H9 (cell line): ENCODE data around the gene TPBGL. TPM values are rescaled to one million over a fixed set of nuclear protein-coding genes. Genes with fewer than 3 reads are reported as not detected.

Experiments
- DNase-seq: peaks from one replicate; pipeline ENCODE4 v3.0.0-alpha.2; 2017
- H2AFZ ChIP-seq: one replicate; pipeline ENCODE4 v1.6.1; 2013; ENCODE audit warnings: mild to moderate bottlenecking, low read length, control low read depth, moderate library complexity
- H2AK5ac ChIP-seq: 2 replicates; pipeline ENCODE4 v1.6.1; 2013; ENCODE audit warnings: low read length, control low read depth, mixed read lengths; ENCODE audit not compliant: insufficient read length
- H2BK120ac ChIP-seq: one replicate; pipeline ENCODE4 v1.6.1; 2013; ENCODE audit warnings: low read depth, mild to moderate bottlenecking, low read length, control low read depth, inconsistent platforms; ENCODE audit not compliant: poor library complexity, severe bottlenecking
- H2BK12ac ChIP-seq: 2 replicates; pipeline ENCODE4 v1.6.1; 2013; ENCODE audit warnings: low read length, control low read depth, mixed read lengths, low read depth; ENCODE audit not compliant: insufficient read length
- H2BK15ac ChIP-seq: 2 replicates; pipeline ENCODE4 v1.6.1; 2013; ENCODE audit warnings: low read depth, low read length, control low read depth
- H2BK20ac ChIP-seq: one replicate; pipeline ENCODE4 v1.6.1; 2013; ENCODE audit warnings: low read depth, mild to moderate bottlenecking, low read length, control low read depth, inconsistent platforms; ENCODE audit not compliant: poor library complexity, severe bottlenecking
- H2BK5ac ChIP-seq: 2 replicates; pipeline ENCODE4 v1.6.1; 2013; ENCODE audit warnings: low read length, control low read depth, mixed read lengths; ENCODE audit not compliant: insufficient read length
- H3K14ac ChIP-seq: 2 replicates; pipeline ENCODE4 v1.6.1; 2013; ENCODE audit warnings: low read length, control low read depth; ENCODE audit not compliant: insufficient read depth
- H3K18ac ChIP-seq: 2 replicates; pipeline ENCODE4 v1.6.1; 2013; ENCODE audit warnings: low read depth, mild to moderate bottlenecking, mixed read lengths, low read length, control low read depth; ENCODE audit not compliant: insufficient read length
- H3K23ac ChIP-seq: 2 replicates; pipeline ENCODE4 v1.6.1; 2013; ENCODE audit warnings: low read length, control low read depth, mixed read lengths, low read depth; ENCODE audit not compliant: insufficient read length
- H3K23me2 ChIP-seq: 2 replicates; pipeline ENCODE4 v1.6.1; 2013; ENCODE audit warnings: low read depth, mild to moderate bottlenecking, mixed read lengths, low read length, control low read depth; ENCODE audit not compliant: insufficient read length, poor library complexity, severe bottlenecking
- H3K27ac ChIP-seq: 2 replicates; pipeline ENCODE4 v1.5.1; 2013; ENCODE audit warnings: low read length, control low read depth, mixed read lengths, low read depth; ENCODE audit not compliant: insufficient read length
- H3K27me3 ChIP-seq: 2 replicates; pipeline ENCODE4 v1.6.1; 2013; ENCODE audit warnings: low read length, control low read depth, inconsistent platforms; ENCODE audit not compliant: insufficient read depth
- H3K4ac ChIP-seq: 2 replicates; pipeline ENCODE4 v1.6.1; 2013; ENCODE audit warnings: low read depth, mild to moderate bottlenecking, control low read depth, inconsistent platforms, low read length, moderate library complexity
- H3K4me1 ChIP-seq: 2 replicates; pipeline ENCODE4 v1.6.1; 2013; ENCODE audit warnings: low read length, control low read depth, inconsistent platforms; ENCODE audit not compliant: insufficient read depth
- H3K4me2 ChIP-seq: 2 replicates; pipeline ENCODE4 v1.6.1; 2013; ENCODE audit warnings: low read length, control low read depth, mixed read lengths; ENCODE audit not compliant: insufficient read length, insufficient read depth
- H3K56ac ChIP-seq: 2 replicates; pipeline ENCODE4 v1.6.1; 2013; ENCODE audit warnings: low read depth, mild to moderate bottlenecking, mixed read lengths, low read length, control low read depth; ENCODE audit not compliant: insufficient read length
- H3K79me1 ChIP-seq: 2 replicates; pipeline ENCODE4 v1.6.1; 2013; ENCODE audit warnings: low read depth, mild to moderate bottlenecking, moderate library complexity, low read length, control low read depth, inconsistent platforms; ENCODE audit not compliant: insufficient read depth, poor library complexity, severe bottlenecking
- H3K79me2 ChIP-seq: 2 replicates; pipeline ENCODE4 v1.6.1; 2013; ENCODE audit warnings: low read length, control low read depth, inconsistent platforms; ENCODE audit not compliant: insufficient read depth
- H3K9ac ChIP-seq: 2 replicates; pipeline ENCODE4 v1.6.1; 2013; ENCODE audit warnings: low read length, control low read depth, mixed read lengths; ENCODE audit not compliant: insufficient read length; ENCODE audit errors: extremely low read depth
- H3K9me3 ChIP-seq: one replicate; pipeline ENCODE4 v1.6.1; 2013; ENCODE audit warnings: low read depth, low read length, inconsistent platforms; ENCODE audit not compliant: control insufficient read depth
- H3T11ph ChIP-seq: one replicate; pipeline ENCODE4 v1.6.1; 2013; ENCODE audit warnings: mild to moderate bottlenecking, low read length, control low read depth, inconsistent platforms
- H4K20me1 ChIP-seq: one replicate; pipeline ENCODE4 v1.6.1; 2013; ENCODE audit not compliant: control insufficient read depth, insufficient read length, insufficient read depth
- H4K5ac ChIP-seq: 2 replicates; pipeline ENCODE4 v1.6.1; 2013; ENCODE audit warnings: low read depth, mild to moderate bottlenecking, mixed read lengths, low read length, control low read depth; ENCODE audit not compliant: insufficient read length
- H4K8ac ChIP-seq: replicated peaks from 2 replicates; pipeline ENCODE4 v1.6.1; 2013; ENCODE audit warnings: low read length, control low read depth, mixed read lengths, low read depth; ENCODE audit not compliant: insufficient read length
- H4K91ac ChIP-seq: 2 replicates; pipeline ENCODE4 v1.6.1; 2013; ENCODE audit warnings: low read depth, mild to moderate bottlenecking, moderate library complexity, mixed read lengths, low read length, control low read depth; ENCODE audit not compliant: insufficient read length
- H3K27ac Mint-ChIP-seq, 3 experiments: 2 replicates in 2 of 3; 3 replicates in 1 of 3; pipeline ENCODE4 v1.8.0; 2020 to 2021; ENCODE audit warnings: mixed read lengths in 3 of 3, mild to moderate bottlenecking in 1 of 3, moderate library complexity in 1 of 3
- H3K27me3 Mint-ChIP-seq: 2 replicates; pipeline ENCODE4 v1.8.0; 2021; ENCODE audit warnings: low read depth, mild to moderate bottlenecking, moderate library complexity, mixed read lengths
- H3K36me3 Mint-ChIP-seq, 3 experiments: 2 replicates in 2 of 3; 3 replicates in 1 of 3; pipeline ENCODE4 v1.8.0; 2020 to 2021; ENCODE audit warnings: low read depth in 3 of 3, mixed read lengths in 3 of 3; ENCODE audit not compliant: insufficient read depth in 1 of 3
- H3K4me1 Mint-ChIP-seq, 2 experiments: 2 replicates each; pipeline ENCODE4 v1.8.0; 2020; ENCODE audit warnings: mixed read lengths in 2 of 2
- H3K4me3 Mint-ChIP-seq, 2 experiments: 2 replicates in 1 of 2; 3 replicates in 1 of 2; pipeline ENCODE4 v1.8.0; 2020 to 2021; ENCODE audit warnings: mild to moderate bottlenecking in 2 of 2, mixed read lengths in 2 of 2, moderate library complexity in 1 of 2
- H3K9me3 Mint-ChIP-seq, 2 experiments: 2 replicates in 1 of 2; 3 replicates in 1 of 2; pipeline ENCODE4 v1.8.0; 2020; ENCODE audit warnings: mild to moderate bottlenecking in 2 of 2, mixed read lengths in 2 of 2, moderate library complexity in 1 of 2
- WGBS: extraction: QIAGEN DNeasy Blood & Tissue Kit; methylation state at CpG from one replicate; pipeline ENCODE4 v1.1.7; 2013; ENCODE audit warnings: missing lambda C conversion rate, low lambda C conversion rate, mixed read lengths; ENCODE audit not compliant: insufficient read length; ENCODE audit errors: extremely low coverage; 5-methylcytosine and 5-hydroxymethylcytosine counted together
- total RNA-seq: library from RNA; stranded (reverse); gene quantifications from 2 replicates; pipeline ENCODE4 v1.2.1, GENCODE V29; 2021
- TF ChIP-seq, protein P1 (sequence below): fragments of 200-600 bp; sonication (generic); conservative IDR thresholded peaks from 3 replicates; pipeline ENCODE4 v1.8.0; 2021; ENCODE audit warnings: antibody characterized with exemption, mild to moderate bottlenecking

TPBGL gene
- total RNA-seq, 1 experiment from 2014 or later, result 0.61 TPM

DNA sequence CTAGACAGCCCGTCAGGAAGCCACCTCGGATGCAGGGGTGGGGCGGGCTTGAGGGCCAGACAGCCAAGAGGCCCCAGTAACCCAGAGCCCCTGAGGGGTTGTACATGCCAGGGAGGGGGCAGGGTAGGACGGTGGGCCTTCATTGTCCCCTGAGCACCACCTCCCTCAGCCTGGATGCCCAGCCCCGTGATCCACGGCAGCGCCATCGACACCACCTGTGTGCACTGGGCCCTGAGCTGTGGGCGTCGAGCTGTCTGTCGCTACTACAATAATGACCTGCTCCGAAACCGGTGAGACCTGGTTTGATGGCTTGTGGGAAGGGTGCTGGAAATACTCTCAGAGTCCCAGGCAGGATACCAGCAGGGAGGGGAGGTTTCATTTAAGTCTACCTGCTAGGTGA, 37.4 kb upstream of the TPBGL start:
- no peak overlapping the region for H3K27ac ChIP-seq
- H3K18ac ChIP-seq, result no peak overlapping the region
- no peak overlapping the region for H2BK15ac ChIP-seq
- H3K27me3 ChIP-seq, result no peaks in the 10 kb centered on the region
- peaks cover 6% of the 10 kb centered on the region; the same call in 1 of the 2 replicates for H3K4me1 ChIP-seq
- no peak overlapping the region for H3K14ac ChIP-seq
- TF ChIP-seq, protein P1, sequence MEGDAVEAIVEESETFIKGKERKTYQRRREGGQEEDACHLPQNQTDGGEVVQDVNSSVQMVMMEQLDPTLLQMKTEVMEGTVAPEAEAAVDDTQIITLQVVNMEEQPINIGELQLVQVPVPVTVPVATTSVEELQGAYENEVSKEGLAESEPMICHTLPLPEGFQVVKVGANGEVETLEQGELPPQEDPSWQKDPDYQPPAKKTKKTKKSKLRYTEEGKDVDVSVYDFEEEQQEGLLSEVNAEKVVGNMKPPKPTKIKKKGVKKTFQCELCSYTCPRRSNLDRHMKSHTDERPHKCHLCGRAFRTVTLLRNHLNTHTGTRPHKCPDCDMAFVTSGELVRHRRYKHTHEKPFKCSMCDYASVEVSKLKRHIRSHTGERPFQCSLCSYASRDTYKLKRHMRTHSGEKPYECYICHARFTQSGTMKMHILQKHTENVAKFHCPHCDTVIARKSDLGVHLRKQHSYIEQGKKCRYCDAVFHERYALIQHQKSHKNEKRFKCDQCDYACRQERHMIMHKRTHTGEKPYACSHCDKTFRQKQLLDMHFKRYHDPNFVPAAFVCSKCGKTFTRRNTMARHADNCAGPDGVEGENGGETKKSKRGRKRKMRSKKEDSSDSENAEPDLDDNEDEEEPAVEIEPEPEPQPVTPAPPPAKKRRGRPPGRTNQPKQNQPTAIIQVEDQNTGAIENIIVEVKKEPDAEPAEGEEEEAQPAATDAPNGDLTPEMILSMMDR, result no peak
- no peak overlapping the region for H2AFZ ChIP-seq
- H2AK5ac ChIP-seq, result no peak overlapping the region
- no peak overlapping the region for H3K4ac ChIP-seq
- H3K9me3 ChIP-seq, result no peaks in the 10 kb centered on the region
- H3K4me2 ChIP-seq, result no peak overlapping the region
- H4K91ac ChIP-seq, result no peak overlapping the region
- no peak overlapping the region for H2BK12ac ChIP-seq
- Mint-ChIP-seq H3K27ac (no peak overlapping the region; a peak in 1 of 7 replicates), H3K9me3 (no peaks in the 10 kb centered on the region), H3K4me1 (peaks cover 28% of the 10 kb centered on the region in 2 experiments), H3K4me3 (no peak overlapping the region), H3K27me3 (peaks cover 3% of the 10 kb centered on the region), H3K36me3 (no peaks in the 10 kb centered on the region; a peak in 1 of 7 replicates)
- no peaks in the 10 kb centered on the region for H3K79me1 ChIP-seq
- no peak overlapping the region for H3K56ac ChIP-seq
- H3K79me2 ChIP-seq, result no peaks in the 10 kb centered on the region
- H4K20me1 ChIP-seq, result no peaks in the 10 kb centered on the region
- H3T11ph ChIP-seq, result no peak overlapping the region
- DNase-seq, result no peak
- H3K9ac ChIP-seq, result no peak overlapping the region
- no CpG with 5 or more reads among the region's 13 CpGs for WGBS
- no peak overlapping the region for H4K5ac ChIP-seq
- H3K23me2 ChIP-seq, result no peaks in the 10 kb centered on the region
- no peak overlapping the region for H2BK120ac ChIP-seq
- H4K8ac ChIP-seq, result no peak overlapping the region
- no peak overlapping the region for H2BK5ac ChIP-seq
- H2BK20ac ChIP-seq, result no peak overlapping the region
- no peak overlapping the region for H3K23ac ChIP-seq
